ENCODE data around the gene GPC5. TPM values are rescaled to one million over a fixed set of nuclear protein-coding genes. Genes with fewer than 3 reads are reported as not detected.

Gene GPC5
- polyA plus RNA-seq, 1 experiment: not detected

DNA sequence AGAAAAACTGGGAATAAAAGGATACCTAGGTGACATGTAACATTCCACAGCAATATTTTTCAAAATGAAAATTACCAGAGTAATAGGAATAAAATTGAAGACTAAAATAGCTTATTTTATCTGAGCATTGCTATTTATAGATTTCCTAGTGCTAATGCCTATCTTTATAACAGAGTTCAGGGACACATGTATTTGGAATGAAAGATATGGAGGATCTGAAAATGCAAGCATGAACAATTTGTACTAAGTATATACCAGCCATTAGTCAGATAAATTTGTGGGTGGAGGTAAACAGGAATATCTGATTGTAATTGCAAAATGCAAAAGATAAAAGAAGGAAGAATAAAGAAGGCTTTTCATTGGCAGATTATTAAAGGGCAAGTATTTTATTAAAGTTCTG, 345.9 kb downstream of the GPC5 start:
- Histone ChIP-seq H3K27me3 (ENCODE audit: control insufficient read depth, insufficient read depth, low read length) (no peaks in the 10 kb centered on the region), H3K4me3 (ENCODE audit: low read depth, low read length) (no peak overlapping the region), H3K36me3 (ENCODE audit: control insufficient read depth, insufficient read depth, low read length) (no peaks in the 10 kb centered on the region)
- ChIA-PET POLR2A (no interaction called here), CTCF (no interaction called here)
- TF ChIP-seq, protein P1, sequence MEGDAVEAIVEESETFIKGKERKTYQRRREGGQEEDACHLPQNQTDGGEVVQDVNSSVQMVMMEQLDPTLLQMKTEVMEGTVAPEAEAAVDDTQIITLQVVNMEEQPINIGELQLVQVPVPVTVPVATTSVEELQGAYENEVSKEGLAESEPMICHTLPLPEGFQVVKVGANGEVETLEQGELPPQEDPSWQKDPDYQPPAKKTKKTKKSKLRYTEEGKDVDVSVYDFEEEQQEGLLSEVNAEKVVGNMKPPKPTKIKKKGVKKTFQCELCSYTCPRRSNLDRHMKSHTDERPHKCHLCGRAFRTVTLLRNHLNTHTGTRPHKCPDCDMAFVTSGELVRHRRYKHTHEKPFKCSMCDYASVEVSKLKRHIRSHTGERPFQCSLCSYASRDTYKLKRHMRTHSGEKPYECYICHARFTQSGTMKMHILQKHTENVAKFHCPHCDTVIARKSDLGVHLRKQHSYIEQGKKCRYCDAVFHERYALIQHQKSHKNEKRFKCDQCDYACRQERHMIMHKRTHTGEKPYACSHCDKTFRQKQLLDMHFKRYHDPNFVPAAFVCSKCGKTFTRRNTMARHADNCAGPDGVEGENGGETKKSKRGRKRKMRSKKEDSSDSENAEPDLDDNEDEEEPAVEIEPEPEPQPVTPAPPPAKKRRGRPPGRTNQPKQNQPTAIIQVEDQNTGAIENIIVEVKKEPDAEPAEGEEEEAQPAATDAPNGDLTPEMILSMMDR (IDR thresholded peaks at IDR 0.05; ENCODE audit: insufficient read depth, low read depth, low read length): no peak
- no peak for DNase-seq (ENCODE audit: low read depth)

DNA sequence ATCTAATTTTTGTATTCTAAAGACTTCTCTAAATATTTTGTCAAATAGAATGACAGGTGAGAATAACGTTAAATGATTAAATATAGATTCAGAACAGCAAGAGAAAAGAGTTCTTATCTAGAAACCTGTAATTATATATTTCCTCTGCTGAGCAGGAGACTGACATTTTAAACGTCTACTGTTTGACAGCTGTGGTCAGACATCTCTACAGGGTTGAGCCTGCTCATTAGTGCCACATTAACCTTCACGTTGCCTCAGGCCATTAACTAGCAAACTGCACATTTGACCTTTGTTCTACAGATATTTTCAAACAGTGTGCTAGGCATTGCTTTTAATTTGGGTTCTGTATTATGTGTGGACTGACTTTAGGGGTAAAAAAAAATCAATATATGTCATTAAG, 347.5 kb downstream of the GPC5 start:
- ChIA-PET POLR2A (no interaction called here), CTCF (no interaction called here)
- Histone ChIP-seq H3K4me3 (ENCODE audit: low read depth, low read length) (no peak overlapping the region), H3K36me3 (ENCODE audit: control insufficient read depth, insufficient read depth, low read length) (no peaks in the 10 kb centered on the region), H3K27me3 (ENCODE audit: control insufficient read depth, insufficient read depth, low read length) (no peaks in the 10 kb centered on the region)
- DNase-seq (ENCODE audit: low read depth): no peak
- TF ChIP-seq, protein P1 (IDR thresholded peaks at IDR 0.05; ENCODE audit: insufficient read depth, low read depth, low read length): no peak

DNA sequence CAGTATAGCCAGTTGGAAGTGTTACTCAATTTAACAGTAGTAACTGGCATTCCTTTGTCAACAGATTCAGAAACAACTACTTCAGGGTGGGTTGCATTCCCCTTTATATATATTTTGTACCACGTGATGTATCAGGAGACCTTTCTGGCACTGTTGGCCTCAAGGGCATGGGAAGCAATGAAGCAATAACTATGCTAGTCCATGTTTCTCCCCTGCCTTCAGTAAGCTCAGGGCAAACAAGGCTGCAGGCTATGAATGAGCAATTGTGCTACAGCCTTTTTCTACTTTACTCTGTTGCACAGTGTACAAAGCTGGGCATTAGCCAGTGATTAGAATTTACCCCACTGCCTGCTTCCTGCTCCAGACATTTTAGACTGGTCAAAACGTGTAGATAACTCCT, 348.8 kb downstream of the GPC5 start:
- POLR2A ChIA-PET: no interaction called here
- Histone ChIP-seq H3K36me3 (ENCODE audit: control insufficient read depth, insufficient read depth, low read length) (no peaks in the 10 kb centered on the region), H3K27me3 (ENCODE audit: control insufficient read depth, insufficient read depth, low read length) (no peaks in the 10 kb centered on the region), H3K4me3 (ENCODE audit: low read depth, low read length) (no peak overlapping the region)
- CTCF ChIA-PET: no interaction called here
- DNase-seq (ENCODE audit: low read depth): no peak
- TF ChIP-seq, protein P1 (IDR thresholded peaks at IDR 0.05; ENCODE audit: insufficient read depth, low read depth, low read length): no peak

DNA sequence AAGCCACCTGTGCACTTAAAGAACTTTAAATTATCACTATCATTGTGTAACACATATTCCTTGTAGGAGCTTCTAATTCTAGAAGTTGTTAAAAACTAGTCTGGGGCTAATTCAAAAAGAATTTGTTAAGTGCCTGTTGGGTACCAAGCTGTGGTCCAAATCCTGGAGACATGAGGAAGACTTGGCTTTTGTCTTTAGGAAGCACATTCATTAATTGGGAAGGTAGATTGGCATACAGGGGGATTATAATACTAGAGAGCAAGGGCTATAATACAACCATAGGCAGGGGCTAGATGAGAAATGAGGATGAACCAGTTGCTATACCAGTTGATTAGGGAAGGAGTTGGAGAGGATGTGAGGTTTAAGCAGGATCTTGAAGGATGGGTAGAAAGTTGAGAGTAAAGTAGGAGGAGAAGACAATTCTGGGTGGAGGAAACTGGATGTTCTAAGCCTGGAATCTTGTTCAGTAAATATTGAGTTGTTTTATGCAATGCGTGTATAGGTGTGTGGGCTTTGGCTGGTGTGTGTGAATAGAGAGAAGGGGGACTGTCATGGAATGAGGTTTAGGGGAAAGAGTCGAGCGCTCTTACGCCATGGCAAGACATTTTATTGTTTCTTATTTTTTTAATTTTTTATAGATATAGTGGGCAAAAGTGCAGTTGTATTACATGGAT, 350.1 kb downstream of the GPC5 start:
- TF ChIP-seq, protein P1 (IDR thresholded peaks at IDR 0.05; ENCODE audit: insufficient read depth, low read depth, low read length): no peak
- no peak for DNase-seq (ENCODE audit: low read depth)
- Histone ChIP-seq H3K4me3 (ENCODE audit: low read depth, low read length) (no peak overlapping the region), H3K36me3 (ENCODE audit: control insufficient read depth, insufficient read depth, low read length) (no peaks in the 10 kb centered on the region), H3K27me3 (ENCODE audit: control insufficient read depth, insufficient read depth, low read length) (no peaks in the 10 kb centered on the region)
- POLR2A ChIA-PET: no interaction called here
- CTCF ChIA-PET: no interaction called here

DNA sequence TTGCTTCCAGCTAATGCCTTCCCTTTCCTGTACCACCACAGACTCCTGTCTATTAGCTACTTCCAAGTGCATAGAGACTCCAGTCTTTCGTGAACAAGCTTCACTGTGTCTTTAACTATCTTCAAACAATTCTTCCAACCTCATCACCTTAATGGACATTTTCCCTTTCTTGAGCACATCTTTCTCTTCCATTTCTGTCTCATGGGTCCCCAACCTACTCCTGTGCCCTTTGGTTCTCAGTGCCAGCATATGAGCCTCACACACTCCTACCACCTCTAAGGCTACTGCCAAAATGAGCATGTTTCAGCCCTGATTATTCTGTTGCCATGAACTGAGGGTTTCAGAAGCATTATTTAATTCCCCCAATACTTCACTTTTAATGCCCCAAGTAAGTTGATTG, 360.3 kb downstream of the GPC5 start:
- Histone ChIP-seq H3K4me3 (ENCODE audit: low read depth, low read length) (no peak overlapping the region), H3K36me3 (ENCODE audit: control insufficient read depth, insufficient read depth, low read length) (no peaks in the 10 kb centered on the region), H3K27me3 (ENCODE audit: control insufficient read depth, insufficient read depth, low read length) (no peaks in the 10 kb centered on the region)
- ChIA-PET POLR2A (no interaction called here), CTCF (no interaction called here)
- DNase-seq (ENCODE audit: low read depth): no peak
- TF ChIP-seq, protein P1 (IDR thresholded peaks at IDR 0.05; ENCODE audit: insufficient read depth, low read depth, low read length): no peak
